ENCODE results near the gene LRRC72. TPM values are rescaled to one million over a fixed set of nuclear protein-coding genes. Genes with fewer than 3 reads are reported as not detected.

Gene LRRC72
- total RNA-seq, 1 experiment from 2014 or later, result not detected

- WGBS (ENCODE audit: extremely low coverage, insufficient read length, low lambda C conversion rate), result no CpG with 5 or more reads among the region's 1 CpG
- Histone ChIP-seq H4K5ac (ENCODE audit: insufficient read length, low read depth, low read length) (no peak overlapping the region), H2BK12ac (ENCODE audit: insufficient read length, low read depth, low read length) (no peak overlapping the region), H3K14ac (ENCODE audit: insufficient read depth, low read length) (no peak overlapping the region), H2AFZ (ENCODE audit: low read length) (no peak overlapping the region), H2BK120ac (ENCODE audit: low read depth, low read length, poor library complexity, severe bottlenecking) (no peak overlapping the region), H3T11ph (ENCODE audit: low read length) (no peak overlapping the region), H3K23me2 (ENCODE audit: insufficient read length, low read depth, low read length, poor library complexity, severe bottlenecking) (no peaks in the 10 kb centered on the region), H4K20me1 (ENCODE audit: control insufficient read depth, insufficient read depth, insufficient read length) (no peaks in the 10 kb centered on the region), H3K9ac (ENCODE audit: extremely low read depth, insufficient read length, low read length) (no peak overlapping the region), H3K27ac (ENCODE audit: insufficient read length, low read depth, low read length) (no peak overlapping the region), H3K4ac (ENCODE audit: low read depth, low read length) (no peak overlapping the region), H3K79me1 (ENCODE audit: insufficient read depth, low read depth, low read length, poor library complexity, severe bottlenecking) (no peaks in the 10 kb centered on the region), H3K56ac (ENCODE audit: insufficient read length, low read depth, low read length) (no peak overlapping the region), H3K4me1 (ENCODE audit: insufficient read depth, low read length) (no peaks in the 10 kb centered on the region), H3K79me2 (ENCODE audit: insufficient read depth, low read length) (no peaks in the 10 kb centered on the region), H2BK20ac (ENCODE audit: low read depth, low read length, poor library complexity, severe bottlenecking) (no peak overlapping the region), H3K27me3 (ENCODE audit: insufficient read depth, low read length) (no peaks in the 10 kb centered on the region), H3K4me2 (ENCODE audit: insufficient read depth, insufficient read length, low read length) (no peak overlapping the region), H2BK5ac (ENCODE audit: insufficient read length, low read length) (no peak overlapping the region), H4K91ac (ENCODE audit: insufficient read length, low read depth, low read length) (no peak overlapping the region), H2BK15ac (ENCODE audit: low read depth, low read length) (no peak overlapping the region), H4K8ac (replicated peaks; ENCODE audit: insufficient read length, low read depth, low read length) (no peak overlapping the region), H2AK5ac (ENCODE audit: insufficient read length, low read length) (no peak overlapping the region), H3K23ac (ENCODE audit: insufficient read length, low read depth, low read length) (no peak overlapping the region), H3K9me3 (ENCODE audit: control insufficient read depth, low read depth, low read length) (no peaks in the 10 kb centered on the region), H3K18ac (ENCODE audit: insufficient read length, low read depth, low read length) (no peak overlapping the region)
- H3K9me3 Mint-ChIP-seq, result no peaks in the 10 kb centered on the region
- peaks cover 7% of the 10 kb centered on the region in 2 experiments for H3K4me1 Mint-ChIP-seq
- no peak overlapping the region for H3K27ac Mint-ChIP-seq
- H3K27me3 Mint-ChIP-seq (ENCODE audit: low read depth), result no peaks in the 10 kb centered on the region
- no peak for TF ChIP-seq CTCF (conservative IDR thresholded peaks at IDR 0.05)
- DNase-seq, result no peak
- H3K4me3 Mint-ChIP-seq, result no peak overlapping the region
- H3K36me3 Mint-ChIP-seq (ENCODE audit: insufficient read depth in 1 of 3, low read depth in 3 of 3), result no peaks in the 10 kb centered on the region
Measured at GRCh38 chr7:16529697-16530096, 3.1 kb downstream of the LRRC72 start.
